Prostate gland (tissue), 2 donors: ENCODE data around the gene HPS3. TPM values are rescaled to one million over a fixed set of nuclear protein-coding genes. Genes with fewer than 3 reads are reported as not detected.
"Not testable (repeated sequence)": the region's sequence is repeated elsewhere in the genome, so short reads cannot be mapped to it uniquely, and the experiment has no call there.

Experiments used
- DNase-seq: peaks from one replicate; pipeline ENCODE4 v3.0.0-alpha.2; 2019; ENCODE audit warnings: low spot score
- H3K27ac ChIP-seq, 2 donors: fragments of 200-600 bp; sonication (generic); 2 replicates each; pipeline ENCODE4 v1.5.1; 2017 to 2019
- H3K27me3 ChIP-seq: fragments of 200-600 bp; sonication (generic); replicated peaks from 2 replicates; pipeline ENCODE4 v1.5.1; 2019; ENCODE audit not compliant: insufficient read depth
- H3K36me3 ChIP-seq, 2 donors: fragments of 200-600 bp; sonication (generic); 1 replicate in 1 of 2; 2 replicates in 1 of 2; pipeline versions ENCODE4 v1.5.1 to v1.8.1; 2017 to 2019
- H3K4me1 ChIP-seq: fragments of 200-600 bp; sonication (generic); replicated peaks from 2 replicates; pipeline ENCODE4 v1.5.1; 2019
- H3K4me3 ChIP-seq, 2 donors: fragments of 200-600 bp; sonication (generic); 2 replicates each; pipeline ENCODE4 v1.5.1; 2017 to 2019
- H3K9me3 ChIP-seq: fragments of 200-600 bp; sonication (generic); 2 replicates; pipeline ENCODE4 v1.5.1; 2017
- CTCF ChIP-seq, 4 experiments: fragments of 200-600 bp in 2 of 4; fragments of 450-650 bp in 2 of 4; sonication (generic) in 2 of 4; IDR thresholded peaks; 1 replicate in 3 of 4; 2 replicates in 1 of 4; pipeline ENCODE4 v1.5.1; 2016 to 2019; ENCODE audit warnings: antibody characterized with exemption in 4 of 4, mild to moderate bottlenecking in 2 of 4, moderate library complexity in 2 of 4
- POLR2A ChIP-seq: fragments of 450-650 bp; IDR thresholded peaks from one replicate; pipeline ENCODE4 v1.6.1; 2016; ENCODE audit warnings: antibody characterized with exemption, mild to moderate bottlenecking
- POLR2AphosphoS5 ChIP-seq: sonication (generic); formaldehyde crosslinking; IDR thresholded peaks from one replicate; pipeline ENCODE4 v1.6.1; 2017; ENCODE audit warnings: antibody characterized with exemption
- WGBS: methylation state at CpG from one replicate; pipeline ENCODE4 v1.1.5; 2018; 5-methylcytosine and 5-hydroxymethylcytosine counted together
- intact Hi-C: fragments of 100-400 bp; cut with DNase I; formaldehyde crosslinking; loops from one replicate; pipeline ENCODE4 v1.14.2; 2022
- total RNA-seq, 2 donors: library from RNA; depleted of rRNA; stranded (reverse); fragments of >200 nt; gene quantifications; one replicate each; pipeline ENCODE4 v1.1.0, GENCODE V29; 2016

HPS3 gene
- total RNA-seq, 2 donors from 2014 or later: 17.6 to 25.2 TPM

DNA sequence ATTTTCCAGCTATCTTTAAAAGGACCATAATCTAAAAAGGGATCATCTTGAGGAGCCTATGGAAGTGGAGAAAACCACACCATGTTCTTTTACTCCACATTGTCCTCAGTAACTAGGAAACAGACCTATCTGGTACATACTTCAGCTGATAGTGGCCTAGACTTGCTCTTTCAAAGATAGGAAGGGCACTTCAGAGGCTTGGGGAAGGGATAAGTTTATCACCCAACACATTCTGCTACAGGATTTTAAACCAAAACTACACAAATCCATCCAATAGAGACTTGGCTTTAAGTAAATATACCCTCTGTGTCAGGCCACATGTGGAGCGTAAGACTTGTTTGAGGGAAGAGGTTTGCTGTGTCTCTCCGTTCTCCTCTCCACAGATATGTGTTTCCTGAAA, 56.8 kb downstream of the HPS3 start:
- WGBS: 97% methylated on average over 2 of the region's 2 CpGs
- TF ChIP-seq CTCF (IDR thresholded peaks at IDR 0.05) (no peak), POLR2AphosphoS5 (no peak), POLR2A (no peak)
- no peak overlapping the region for H3K4me3 ChIP-seq
- intact Hi-C loops: no loop called here
- H3K27me3 ChIP-seq: no peaks in the 10 kb centered on the region
- no peaks in the 10 kb centered on the region for H3K36me3 ChIP-seq
- H3K27ac ChIP-seq: no peak overlapping the region
- no peaks in the 10 kb centered on the region for H3K9me3 ChIP-seq
- no peak for DNase-seq
- no peaks in the 10 kb centered on the region for H3K4me1 ChIP-seq

DNA sequence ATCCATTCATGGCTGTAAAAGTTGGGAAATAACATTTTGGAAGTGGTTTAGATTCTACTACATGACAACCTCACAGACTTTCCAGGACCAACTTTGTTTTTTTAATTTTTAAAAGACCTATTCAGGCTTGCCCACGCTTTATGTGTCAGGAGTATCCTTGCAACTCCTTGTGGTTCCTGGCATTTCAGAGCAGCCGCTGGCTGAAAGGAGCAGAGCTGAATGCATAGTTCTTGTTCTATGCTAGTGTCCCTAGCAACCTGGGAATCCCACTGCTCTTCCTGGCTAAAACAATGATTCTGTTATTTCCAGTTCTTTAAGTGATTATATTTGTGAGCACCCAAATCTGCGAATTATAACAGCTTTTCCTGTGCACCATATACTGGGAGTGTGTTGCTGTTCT, 57.3 kb downstream of the HPS3 start:
- Histone ChIP-seq H3K9me3 (no peaks in the 10 kb centered on the region), H3K27me3 (no peaks in the 10 kb centered on the region), H3K4me3 (no peak overlapping the region), H3K4me1 (no peaks in the 10 kb centered on the region), H3K36me3 (no peaks in the 10 kb centered on the region), H3K27ac (no peak overlapping the region)
- 93% methylated on average over 3 of the region's 3 CpGs for WGBS
- DNase-seq: no peak
- intact Hi-C loops: no loop called here
- no peak for TF ChIP-seq POLR2A
- TF ChIP-seq POLR2AphosphoS5: no peak
- TF ChIP-seq CTCF (IDR thresholded peaks at IDR 0.05): no peak

- intact Hi-C loops: no loop called here
- no peak for TF ChIP-seq POLR2A
- no peak for TF ChIP-seq CTCF (IDR thresholded peaks at IDR 0.05)
- TF ChIP-seq POLR2AphosphoS5: no peak
- 66% methylated on average over 2 of the region's 2 CpGs for WGBS
- no peaks in the 10 kb centered on the region for H3K9me3 ChIP-seq
- H3K4me3 ChIP-seq: no peak overlapping the region
- no peak overlapping the region for H3K27ac ChIP-seq
- no peaks in the 10 kb centered on the region for H3K4me1 ChIP-seq
- no peak for DNase-seq
- H3K27me3 ChIP-seq: no peaks in the 10 kb centered on the region
- no peaks in the 10 kb centered on the region for H3K36me3 ChIP-seq
Observed at GRCh38 chr3:149188494-149188893, 59.1 kb downstream of the HPS3 start.

- WGBS: 52% methylated on average over 1 of the region's 1 CpG
Observed at GRCh38 chr3:149195221-149195620, 65.8 kb downstream of the HPS3 start.

GRCh38 chr3:149196805-149197592, 67.6 kb downstream of the HPS3 start:
- H3K36me3 ChIP-seq, H3K27me3 ChIP-seq, DNase-seq, H3K4me3 ChIP-seq, H3K4me1 ChIP-seq, intact Hi-C loops, H3K27ac ChIP-seq, H3K9me3 ChIP-seq: not testable (repeated sequence)
- WGBS: 84% methylated on average over 12 of the region's 12 CpGs

More at GRCh38 chr3:149195221-149195620, 65.8 kb downstream of the HPS3 start:
- H3K9me3 ChIP-seq: no peaks in the 10 kb centered on the region
- no peak for DNase-seq
- H3K27me3 ChIP-seq: no peaks in the 10 kb centered on the region
- no peak for TF ChIP-seq POLR2A
- TF ChIP-seq CTCF (IDR thresholded peaks at IDR 0.05): no peak
- no peak for TF ChIP-seq POLR2AphosphoS5
- H3K4me3 ChIP-seq: no peak overlapping the region
- intact Hi-C loops: no loop called here
- no peaks in the 10 kb centered on the region for H3K4me1 ChIP-seq
- no peak overlapping the region for H3K27ac ChIP-seq
- H3K36me3 ChIP-seq: no peaks in the 10 kb centered on the region
